Measurements from ENCODE around the gene GABRE. TPM values are rescaled to one million over a fixed set of nuclear protein-coding genes. Genes with fewer than 3 reads are reported as not detected.

Gene GABRE
- total and polyA plus RNA-seq, 9 donors: 2.0 to 24.7 (median 10.2) TPM

- DNase-seq: no peak
- H3K27ac ChIP-seq: no peak overlapping the region
- H3K4me1 ChIP-seq (ENCODE audit: insufficient read depth): no peaks in the 10 kb centered on the region
- no peaks in the 10 kb centered on the region for H3K27me3 ChIP-seq
- TF ChIP-seq EP300 (IDR thresholded peaks at IDR 0.05) (no peak), POLR2A (IDR thresholded peaks at IDR 0.05) (no peak), CTCF (IDR thresholded peaks at IDR 0.05) (no peak)
- H3K9me3 ChIP-seq: no peaks in the 10 kb centered on the region
- intact Hi-C loops (cut with DNase I): no loop called here
- 33 to 42% (median 35%) methylated on average over 3 of the region's 3 CpGs for WGBS, 3 donors
- H3K36me3 ChIP-seq: no peaks in the 10 kb centered on the region
- H3K4me3 ChIP-seq: no peak overlapping the region
These were observed 7.7 kb upstream of the GABRE start for GRCh38 chrX:151982222-151982621.

- WGBS, 3 donors: 31 to 46% (median 44%) methylated on average over 2 of the region's 2 CpGs
- Histone ChIP-seq H3K4me1 (ENCODE audit: insufficient read depth) (no peaks in the 10 kb centered on the region), H3K27ac (no peak overlapping the region), H3K9me3 (no peaks in the 10 kb centered on the region), H3K27me3 (no peaks in the 10 kb centered on the region), H3K36me3 (no peaks in the 10 kb centered on the region), H3K4me3 (no peak overlapping the region)
- no peak for TF ChIP-seq POLR2A (IDR thresholded peaks at IDR 0.05)
- TF ChIP-seq CTCF (IDR thresholded peaks at IDR 0.05): no peak
- TF ChIP-seq EP300 (IDR thresholded peaks at IDR 0.05): no peak
- no peak for DNase-seq
- intact Hi-C loops (cut with DNase I): no loop called here
These were observed 6.7 kb upstream of the GABRE start for GRCh38 chrX:151981129-151981528.

GRCh38 chrX:151977923-151978322 is 3.4 kb upstream of the GABRE start:
- Histone ChIP-seq H3K4me3 (no peak overlapping the region), H3K4me1 (ENCODE audit: insufficient read depth) (no peaks in the 10 kb centered on the region), H3K9me3 (no peaks in the 10 kb centered on the region), H3K27ac (no peak overlapping the region), H3K36me3 (no peaks in the 10 kb centered on the region), H3K27me3 (no peaks in the 10 kb centered on the region)
- no peak for DNase-seq
- 68 to 79% (median 71%) methylated on average over 1 of the region's 1 CpG for WGBS, 3 donors
- TF ChIP-seq EP300 (IDR thresholded peaks at IDR 0.05): no peak
- no peak for TF ChIP-seq CTCF (IDR thresholded peaks at IDR 0.05)
- TF ChIP-seq POLR2A (IDR thresholded peaks at IDR 0.05): no peak
- intact Hi-C loops (cut with DNase I): no loop called here

- no peaks in the 10 kb centered on the region for H3K27me3 ChIP-seq
- DNase-seq: no peak
- intact Hi-C loops (cut with DNase I): no loop called here
- H3K27ac ChIP-seq: no peak overlapping the region
- no peaks in the 10 kb centered on the region for H3K4me1 ChIP-seq (ENCODE audit: insufficient read depth)
- no peaks in the 10 kb centered on the region for H3K9me3 ChIP-seq
- TF ChIP-seq EP300 (IDR thresholded peaks at IDR 0.05): no peak
- no peak for TF ChIP-seq CTCF (IDR thresholded peaks at IDR 0.05)
- H3K36me3 ChIP-seq: no peaks in the 10 kb centered on the region
- no peak overlapping the region for H3K4me3 ChIP-seq
- 32 to 40% (median 37%) methylated on average over 5 of the region's 5 CpGs for WGBS, 3 donors
These were observed 2.5 kb upstream of the GABRE start for GRCh38 chrX:151977009-151977408.

Measured in ovary (tissue), 9 donors.